ENCODE measurements around the gene SFXN5. TPM values are rescaled to one million over a fixed set of nuclear protein-coding genes. Genes with fewer than 3 reads are reported as not detected.

The SFXN5 gene
- total and polyA plus RNA-seq, 2 donors (not counting 1 experiment from before 2014, with no cell fraction given), result 5.8 to 13.9 TPM

- Histone ChIP-seq H3K27me3 (ENCODE audit: control insufficient read depth, insufficient read depth, low read length) (no peaks in the 10 kb centered on the region), H3K79me2 (ENCODE audit: control insufficient read depth, insufficient read depth, low read length) (no peaks in the 10 kb centered on the region), H2AFZ (ENCODE audit: low read length) (no peak overlapping the region)
These were observed 129.2 kb downstream of the SFXN5 start for GRCh38 chr2:72942293-72942692.

DNA sequence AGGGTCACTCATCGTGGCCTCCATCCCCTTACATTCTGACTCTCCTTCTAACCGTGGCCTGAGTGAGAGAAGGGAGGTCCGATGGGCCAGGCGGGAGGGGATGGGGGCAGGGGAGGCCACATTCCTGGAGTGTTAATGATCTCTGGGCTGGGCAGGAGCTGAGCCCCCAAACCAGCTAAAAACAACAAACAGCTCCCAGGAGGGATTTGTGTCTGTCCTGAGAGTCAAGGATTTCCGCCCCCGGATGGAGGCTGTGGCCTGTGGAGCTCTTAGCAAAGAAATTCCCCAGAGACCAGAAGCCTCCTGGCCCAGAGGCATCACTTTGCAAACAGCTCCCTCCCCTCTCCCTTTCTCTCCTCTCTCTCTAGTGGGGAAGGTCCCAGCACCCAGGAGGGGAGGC is 130.7 kb downstream of the SFXN5 start:
- no peak overlapping the region for H3K4me2 ChIP-seq (ENCODE audit: extremely low read depth, insufficient read depth, low read length)
- no peak overlapping the region for H3K9ac ChIP-seq (ENCODE audit: insufficient read depth, low read length)
- H4K20me1 ChIP-seq (ENCODE audit: control insufficient read depth, extremely low read depth, insufficient read depth, low read length), result no peaks in the 10 kb centered on the region
- H3K4me3 ChIP-seq (replicated peaks in 1 of 4; ENCODE audit: control extremely low read depth in 1 of 4, insufficient read depth in 1 of 4, low read depth in 3 of 4, low read length in 4 of 4), result no peak overlapping the region
- no peaks in the 10 kb centered on the region for H3K36me3 ChIP-seq (ENCODE audit: control insufficient read depth, insufficient read depth, low read length)
- no peak for TF ChIP-seq CTCF (conservative IDR thresholded peaks at IDR 0.05 in 1 of 2, IDR thresholded peaks at IDR 0.05 in 1 of 2; ENCODE audit: low read depth in 1 of 2, low read length in 2 of 2)
- H2AFZ ChIP-seq (ENCODE audit: low read length), result no peak overlapping the region
- DNase-seq (ENCODE audit: low read depth in 2 of 2), result peak; percentile 13 to 66
- peaks cover 3% of the 10 kb centered on the region for H3K4me1 ChIP-seq (ENCODE audit: control insufficient read depth, extremely low read depth, insufficient read depth, low read length)
- H3K27ac ChIP-seq (ENCODE audit: insufficient read depth, low read length), result no peak overlapping the region
- H3K27me3 ChIP-seq (ENCODE audit: control insufficient read depth, insufficient read depth, low read length), result peaks cover 2% of the 10 kb centered on the region
- H3K9me3 ChIP-seq (ENCODE audit: control insufficient read depth, insufficient read depth, low read depth, low read length), result no peaks in the 10 kb centered on the region
- H3K79me2 ChIP-seq (ENCODE audit: control insufficient read depth, insufficient read depth, low read length), result no peaks in the 10 kb centered on the region

More at GRCh38 chr2:72942293-72942692, 129.2 kb downstream of the SFXN5 start:
- H3K36me3 ChIP-seq (ENCODE audit: control insufficient read depth, insufficient read depth, low read length), result no peaks in the 10 kb centered on the region
- H3K9ac ChIP-seq (ENCODE audit: insufficient read depth, low read length), result no peak overlapping the region
- no peak overlapping the region for H3K4me2 ChIP-seq (ENCODE audit: extremely low read depth, insufficient read depth, low read length)
- no peak overlapping the region for H3K4me3 ChIP-seq (replicated peaks in 1 of 4; ENCODE audit: control extremely low read depth in 1 of 4, insufficient read depth in 1 of 4, low read depth in 3 of 4, low read length in 4 of 4)
- H3K4me1 ChIP-seq (ENCODE audit: control insufficient read depth, extremely low read depth, insufficient read depth, low read length), result peaks cover 3% of the 10 kb centered on the region
- DNase-seq (ENCODE audit: low read depth in 2 of 2), result no peak
- no peaks in the 10 kb centered on the region for H3K9me3 ChIP-seq (ENCODE audit: control insufficient read depth, insufficient read depth, low read depth, low read length)
- no peak overlapping the region for H3K27ac ChIP-seq (ENCODE audit: insufficient read depth, low read length)
- TF ChIP-seq EZH2 (IDR thresholded peaks at IDR 0.05; ENCODE audit: low read length, missing control alignments), result no peak
- TF ChIP-seq CTCF (conservative IDR thresholded peaks at IDR 0.05 in 1 of 2, IDR thresholded peaks at IDR 0.05 in 1 of 2; ENCODE audit: low read depth in 1 of 2, low read length in 2 of 2), result no peak
- no peaks in the 10 kb centered on the region for H4K20me1 ChIP-seq (ENCODE audit: control insufficient read depth, extremely low read depth, insufficient read depth, low read length)

- no peak overlapping the region for H2AFZ ChIP-seq (ENCODE audit: low read length)
- DNase-seq (ENCODE audit: low read depth in 2 of 2), result no peak
- no peak overlapping the region for H3K4me3 ChIP-seq (replicated peaks in 1 of 4; ENCODE audit: control extremely low read depth in 1 of 4, insufficient read depth in 1 of 4, low read depth in 3 of 4, low read length in 4 of 4)
- H4K20me1 ChIP-seq (ENCODE audit: control insufficient read depth, extremely low read depth, insufficient read depth, low read length), result no peaks in the 10 kb centered on the region
- no peak for TF ChIP-seq EZH2 (IDR thresholded peaks at IDR 0.05; ENCODE audit: low read length, missing control alignments)
- no peak for TF ChIP-seq CTCF (conservative IDR thresholded peaks at IDR 0.05 in 1 of 2, IDR thresholded peaks at IDR 0.05 in 1 of 2; ENCODE audit: low read depth in 1 of 2, low read length in 2 of 2)
- no peaks in the 10 kb centered on the region for H3K9me3 ChIP-seq (ENCODE audit: control insufficient read depth, insufficient read depth, low read depth, low read length)
- H3K4me2 ChIP-seq (ENCODE audit: extremely low read depth, insufficient read depth, low read length), result no peak overlapping the region
- peaks cover 3% of the 10 kb centered on the region for H3K4me1 ChIP-seq (ENCODE audit: control insufficient read depth, extremely low read depth, insufficient read depth, low read length)
- no peaks in the 10 kb centered on the region for H3K36me3 ChIP-seq (ENCODE audit: control insufficient read depth, insufficient read depth, low read length)
- no peaks in the 10 kb centered on the region for H3K79me2 ChIP-seq (ENCODE audit: control insufficient read depth, insufficient read depth, low read length)
- no peak overlapping the region for H3K9ac ChIP-seq (ENCODE audit: insufficient read depth, low read length)
- peaks cover 2% of the 10 kb centered on the region for H3K27me3 ChIP-seq (ENCODE audit: control insufficient read depth, insufficient read depth, low read length)
- no peak overlapping the region for H3K27ac ChIP-seq (ENCODE audit: insufficient read depth, low read length)
These were observed 131.2 kb downstream of the SFXN5 start for GRCh38 chr2:72940361-72940760.

Data from fibroblast of lung (primary cell).